ENCODE measurements around the gene CARD10.

Gene CARD10, protein sequence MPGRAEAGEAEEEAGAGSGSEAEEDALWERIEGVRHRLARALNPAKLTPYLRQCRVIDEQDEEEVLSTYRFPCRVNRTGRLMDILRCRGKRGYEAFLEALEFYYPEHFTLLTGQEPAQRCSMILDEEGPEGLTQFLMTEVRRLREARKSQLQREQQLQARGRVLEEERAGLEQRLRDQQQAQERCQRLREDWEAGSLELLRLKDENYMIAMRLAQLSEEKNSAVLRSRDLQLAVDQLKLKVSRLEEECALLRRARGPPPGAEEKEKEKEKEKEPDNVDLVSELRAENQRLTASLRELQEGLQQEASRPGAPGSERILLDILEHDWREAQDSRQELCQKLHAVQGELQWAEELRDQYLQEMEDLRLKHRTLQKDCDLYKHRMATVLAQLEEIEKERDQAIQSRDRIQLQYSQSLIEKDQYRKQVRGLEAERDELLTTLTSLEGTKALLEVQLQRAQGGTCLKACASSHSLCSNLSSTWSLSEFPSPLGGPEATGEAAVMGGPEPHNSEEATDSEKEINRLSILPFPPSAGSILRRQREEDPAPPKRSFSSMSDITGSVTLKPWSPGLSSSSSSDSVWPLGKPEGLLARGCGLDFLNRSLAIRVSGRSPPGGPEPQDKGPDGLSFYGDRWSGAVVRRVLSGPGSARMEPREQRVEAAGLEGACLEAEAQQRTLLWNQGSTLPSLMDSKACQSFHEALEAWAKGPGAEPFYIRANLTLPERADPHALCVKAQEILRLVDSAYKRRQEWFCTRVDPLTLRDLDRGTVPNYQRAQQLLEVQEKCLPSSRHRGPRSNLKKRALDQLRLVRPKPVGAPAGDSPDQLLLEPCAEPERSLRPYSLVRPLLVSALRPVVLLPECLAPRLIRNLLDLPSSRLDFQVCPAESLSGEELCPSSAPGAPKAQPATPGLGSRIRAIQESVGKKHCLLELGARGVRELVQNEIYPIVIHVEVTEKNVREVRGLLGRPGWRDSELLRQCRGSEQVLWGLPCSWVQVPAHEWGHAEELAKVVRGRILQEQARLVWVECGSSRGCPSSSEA

DNA sequence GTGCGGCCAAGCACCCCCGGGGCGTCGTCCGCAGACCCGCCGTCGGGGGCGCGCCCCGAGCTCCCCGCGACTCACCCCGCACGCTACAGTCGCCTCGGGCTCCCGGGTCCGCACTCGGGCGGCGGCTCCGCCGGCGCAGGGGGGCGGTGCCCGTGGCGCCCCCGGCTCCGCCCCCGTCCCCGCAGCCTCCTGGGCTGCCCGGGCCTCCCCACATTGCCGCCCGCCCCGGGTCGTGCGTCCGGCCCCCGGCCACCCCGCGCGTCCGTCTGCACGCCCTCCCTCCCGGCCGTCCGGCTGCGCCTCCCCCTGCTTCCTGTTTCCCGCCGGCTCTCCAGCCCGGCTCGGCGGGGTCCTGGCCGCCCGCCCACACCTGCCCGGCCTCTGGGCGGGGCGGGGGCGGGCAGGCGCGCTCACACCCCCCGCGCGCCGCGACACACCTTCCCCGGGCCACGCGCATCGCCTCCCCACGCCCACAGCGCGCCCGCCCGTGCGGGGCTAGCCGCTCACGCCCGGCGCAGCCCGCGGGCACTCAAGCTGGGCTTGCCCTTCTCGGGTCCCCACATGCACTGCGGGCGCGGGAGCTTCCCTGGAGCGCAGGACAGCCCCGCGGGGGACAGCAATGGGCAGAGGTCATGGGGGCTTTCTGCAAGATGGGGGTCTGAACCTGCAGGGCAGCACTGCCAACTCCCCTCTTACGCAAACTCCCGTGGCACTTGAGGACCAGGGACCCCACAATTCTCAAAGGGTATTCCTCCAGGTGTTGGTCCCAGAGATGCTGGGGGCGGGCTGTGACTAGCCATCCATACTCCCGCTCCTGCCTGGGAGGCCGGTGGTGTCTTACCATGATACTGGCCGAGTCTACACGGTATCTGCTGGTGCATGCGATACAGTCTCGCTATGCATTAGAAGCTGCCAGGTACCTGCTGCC is at the start of gene CARD10:
CARD10 (minus strand) TSS at position 148 of the 928 bp plus-strand sequence. CDS start 215 bp downstream, outside the sequence.
- no peak for DNase-seq

DNA sequence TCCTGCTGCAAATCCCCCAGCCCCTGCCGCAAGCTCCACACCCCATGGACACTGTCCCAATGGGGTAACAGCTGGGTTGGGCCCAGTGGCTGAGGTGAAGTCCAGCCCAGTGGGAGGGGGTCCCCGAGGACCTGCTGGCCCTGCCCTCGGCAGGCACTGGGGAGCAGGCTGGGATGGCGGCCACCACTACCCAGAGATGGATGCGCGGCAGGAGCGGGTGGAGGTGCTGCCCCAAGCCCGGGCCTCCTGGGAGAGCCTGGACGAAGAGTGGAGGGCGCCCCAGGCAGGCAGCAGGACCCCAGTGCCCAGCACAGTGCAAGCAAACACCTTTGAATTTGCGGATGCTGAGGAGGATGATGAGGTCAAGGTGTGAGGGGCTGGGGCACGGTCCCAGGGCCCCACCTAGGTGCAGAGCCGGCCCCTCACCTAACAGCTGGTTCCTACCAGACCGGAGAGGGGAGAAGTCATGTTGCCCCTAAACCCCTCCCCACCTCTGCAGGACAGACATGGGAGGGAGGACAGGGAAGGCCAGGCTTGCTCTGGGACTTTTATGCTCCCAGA is 49.3 kb upstream of the CARD10 start:
- no peak for DNase-seq

DNA sequence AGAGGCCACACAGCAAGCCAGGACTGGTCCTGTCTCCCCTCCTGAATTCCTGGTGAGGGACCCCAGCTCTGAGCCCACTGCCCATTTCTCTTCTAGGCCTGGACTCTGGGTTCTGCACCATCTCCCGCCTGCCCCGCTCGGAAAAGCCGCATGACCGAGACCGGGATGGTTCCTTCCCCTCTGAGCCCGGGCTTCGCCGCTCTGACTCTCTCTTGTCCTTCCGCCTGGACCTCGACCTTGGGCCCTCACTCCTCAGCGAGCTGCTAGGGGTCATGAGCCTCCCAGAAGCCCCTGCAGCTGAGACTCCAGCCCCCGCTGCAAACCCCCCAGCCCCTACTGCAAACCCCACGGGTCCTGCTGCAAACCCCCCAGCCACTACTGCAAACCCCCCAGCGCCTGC is 48.8 kb upstream of the CARD10 start:
- no peak for DNase-seq

DNA sequence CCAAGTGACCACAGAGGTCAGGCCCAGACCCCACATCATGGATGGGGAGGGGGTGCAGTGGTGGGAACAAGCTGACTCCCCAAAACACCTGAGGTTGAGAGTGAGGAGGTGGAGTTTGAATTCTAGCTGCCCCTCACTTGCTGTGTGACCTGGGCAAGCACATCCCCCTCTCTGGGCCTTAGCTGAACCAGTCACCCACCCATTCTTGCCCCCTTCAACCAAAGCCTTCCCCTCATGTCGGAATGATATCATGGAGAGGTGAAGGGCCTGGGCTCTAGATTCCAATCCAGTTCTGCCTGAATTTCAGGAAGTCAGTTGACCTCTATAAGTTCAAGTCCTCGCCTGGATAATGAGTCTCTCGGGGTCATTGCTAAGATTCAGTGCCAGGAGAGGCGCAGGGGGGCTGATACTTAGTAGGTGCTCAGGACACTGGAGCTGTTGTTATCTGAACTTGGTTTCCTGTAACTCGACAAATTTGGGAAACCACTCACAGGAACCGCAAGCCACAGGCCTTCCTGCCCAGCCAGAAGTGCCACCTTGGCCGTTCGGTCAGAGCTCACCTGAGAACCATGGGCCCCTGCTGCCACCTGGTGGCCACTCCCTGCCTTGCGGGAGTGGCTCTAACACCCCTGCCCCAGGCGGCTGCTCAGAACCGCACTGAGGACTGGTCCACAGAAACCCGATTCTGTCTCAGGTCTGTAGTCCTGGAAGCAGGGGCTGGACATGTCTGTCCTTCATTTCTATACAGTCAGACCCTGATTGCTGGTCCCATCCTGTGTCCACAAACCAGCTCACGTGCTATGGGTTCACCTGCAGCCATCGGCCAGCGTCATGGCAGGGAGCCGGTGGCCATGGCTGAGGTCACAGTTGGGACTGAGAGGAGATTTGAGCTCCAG is 47.9 kb upstream of the CARD10 start:
- DNase-seq: peak; percentile 79

DNA sequence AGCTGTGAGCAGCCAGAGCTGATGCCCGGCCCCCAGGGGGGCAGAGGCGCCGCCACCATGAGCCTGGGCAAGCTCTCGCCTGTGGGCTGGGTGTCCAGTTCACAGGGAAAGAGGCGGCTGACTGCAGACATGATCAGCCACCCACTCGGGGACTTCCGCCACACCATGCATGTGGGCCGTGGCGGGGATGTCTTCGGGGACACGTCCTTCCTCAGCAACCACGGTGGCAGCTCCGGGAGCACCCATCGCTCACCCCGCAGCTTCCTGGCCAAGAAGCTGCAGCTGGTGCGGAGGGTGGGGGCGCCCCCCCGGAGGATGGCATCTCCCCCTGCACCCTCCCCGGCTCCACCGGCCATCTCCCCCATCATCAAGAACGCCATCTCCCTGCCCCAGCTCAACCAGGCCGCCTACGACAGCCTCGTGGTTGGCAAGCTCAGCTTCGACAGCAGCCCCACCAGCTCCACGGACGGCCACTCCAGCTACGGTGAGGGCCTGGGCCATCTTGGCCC is 47.2 kb upstream of the CARD10 start:
- peak; percentile 23 for DNase-seq

DNA sequence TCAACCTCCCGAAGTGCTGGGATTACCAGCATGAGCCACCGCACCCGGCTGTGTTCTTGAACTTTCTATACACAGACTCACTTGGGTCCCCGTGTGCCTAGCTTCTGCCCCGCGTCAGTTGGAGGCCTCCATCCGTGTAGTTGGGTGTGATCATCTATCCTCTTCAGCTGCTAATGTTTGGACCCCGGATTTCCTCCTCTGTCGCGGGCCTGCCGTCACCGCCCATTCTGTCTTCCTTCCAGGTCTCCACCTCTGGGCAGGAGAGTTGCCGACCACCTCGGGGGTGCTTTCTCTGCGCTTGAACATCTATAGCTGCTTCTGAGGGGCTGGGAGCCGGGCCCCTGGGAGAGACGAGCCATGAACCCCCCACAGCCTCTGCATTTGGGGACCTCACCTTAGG is 46.6 kb upstream of the CARD10 start:
- no peak for DNase-seq

DNA sequence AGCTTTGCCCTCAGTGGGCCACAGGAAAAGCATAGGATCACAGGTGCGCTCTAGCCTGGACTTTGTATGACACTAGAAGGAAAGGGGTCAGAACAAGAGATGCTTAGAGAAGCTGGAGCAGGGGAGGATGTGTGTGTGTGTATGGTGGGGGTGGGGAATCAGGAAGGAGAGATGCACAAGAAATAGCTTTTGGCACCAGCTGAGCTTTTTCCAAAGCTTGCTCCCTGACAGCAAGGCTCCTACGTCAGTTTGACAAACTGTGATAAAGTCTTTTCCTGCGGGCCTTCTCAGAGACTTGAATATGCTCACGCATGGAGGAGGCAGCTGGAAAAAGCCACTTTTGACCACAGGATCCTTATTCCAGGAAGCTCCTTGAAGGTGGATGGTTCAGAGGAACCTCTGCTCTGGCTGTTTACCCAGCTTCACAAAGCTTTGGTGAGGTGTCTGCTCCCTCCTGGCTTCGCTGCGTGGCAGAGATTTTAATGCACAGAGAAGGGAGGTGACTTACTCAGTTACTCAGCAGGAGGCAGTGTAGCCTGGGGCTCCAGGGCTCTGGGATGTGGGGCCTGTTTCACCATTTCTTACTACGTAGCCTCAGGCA is 45.0 kb upstream of the CARD10 start:
- DNase-seq: no peak

DNA sequence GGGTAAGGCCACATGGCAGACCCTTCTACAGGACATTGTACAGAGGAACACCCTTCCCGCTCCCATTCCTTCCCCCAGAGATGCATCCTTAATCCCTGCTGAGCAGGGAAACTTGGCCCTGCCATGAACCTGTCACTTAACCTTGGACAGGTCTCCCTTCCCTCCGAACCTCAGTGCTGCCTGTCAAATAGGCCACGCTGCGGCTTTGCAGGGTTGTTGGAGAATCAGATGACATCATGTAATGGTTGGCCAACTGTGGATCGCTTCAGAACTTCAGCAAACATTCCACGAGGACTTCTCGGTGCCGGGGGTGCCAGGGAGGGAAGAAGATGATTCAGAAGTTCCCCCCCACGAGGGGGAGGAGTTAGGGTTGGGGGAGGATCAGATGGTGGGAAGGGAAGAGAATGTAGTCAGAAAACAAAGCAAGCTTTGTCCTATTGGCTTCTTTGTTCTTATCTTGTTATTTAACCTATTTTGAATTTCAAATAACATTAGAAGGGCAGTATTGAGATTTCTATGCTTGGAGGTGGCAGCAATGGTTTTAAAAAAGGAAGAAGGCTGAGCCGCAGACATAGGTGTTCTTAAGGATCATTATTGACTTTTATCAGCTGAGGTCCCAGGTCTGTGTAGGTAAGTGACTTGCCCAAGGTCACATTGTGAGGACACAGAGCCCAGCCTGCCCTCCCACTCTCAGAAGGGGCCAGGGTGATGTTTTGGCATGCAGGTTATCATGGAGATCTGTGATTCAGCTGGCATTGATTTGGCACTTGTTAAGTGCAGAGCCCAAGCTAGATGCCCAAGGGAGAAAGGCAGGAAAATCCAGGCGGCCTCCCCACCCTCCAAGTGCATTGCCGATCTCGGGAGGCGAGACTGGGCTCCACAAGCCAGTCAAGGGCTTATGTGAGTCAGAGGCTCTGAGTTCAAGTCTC is 44.2 kb upstream of the CARD10 start:
- no peak for DNase-seq

DNA sequence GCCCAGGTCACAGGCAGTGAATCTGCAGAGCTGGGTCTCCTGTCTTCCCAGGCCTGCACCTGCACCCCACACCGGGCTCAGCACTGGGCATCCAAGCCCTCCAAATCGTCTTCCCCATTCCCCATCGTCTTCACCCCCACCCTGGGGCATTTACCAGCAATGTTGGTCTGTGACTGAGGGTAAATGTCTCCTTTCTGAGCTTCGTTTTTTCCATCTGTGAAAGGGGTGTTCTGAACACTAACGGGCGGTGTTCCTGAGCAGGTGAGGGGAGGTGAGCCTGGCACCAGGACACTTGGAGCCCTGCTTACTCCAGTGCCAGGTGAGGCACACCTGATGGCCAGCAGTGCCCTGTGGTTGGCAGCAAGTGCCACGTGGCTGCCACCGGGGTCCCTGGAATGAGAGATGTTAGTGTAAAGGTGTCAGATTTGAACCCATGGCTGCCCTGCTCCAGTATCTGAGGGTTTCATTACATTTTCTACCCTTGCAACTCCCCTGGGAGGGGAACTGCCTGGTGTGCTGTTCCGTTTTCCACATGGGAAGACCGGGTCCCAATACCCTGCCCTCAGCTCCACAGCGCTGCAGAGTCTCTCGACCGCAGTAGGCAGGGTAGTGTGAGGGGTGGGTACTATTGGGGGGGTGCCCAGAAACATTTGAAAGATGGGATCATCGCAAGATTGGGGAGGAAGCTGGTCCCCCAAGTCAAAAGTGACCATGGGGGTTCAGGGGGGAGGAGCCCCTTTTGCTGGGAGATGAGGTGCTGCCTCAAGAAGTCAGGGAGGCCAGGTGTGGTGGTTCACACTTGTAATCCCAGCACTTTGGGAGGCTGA is 43.0 kb upstream of the CARD10 start:
- DNase-seq: no peak

DNA sequence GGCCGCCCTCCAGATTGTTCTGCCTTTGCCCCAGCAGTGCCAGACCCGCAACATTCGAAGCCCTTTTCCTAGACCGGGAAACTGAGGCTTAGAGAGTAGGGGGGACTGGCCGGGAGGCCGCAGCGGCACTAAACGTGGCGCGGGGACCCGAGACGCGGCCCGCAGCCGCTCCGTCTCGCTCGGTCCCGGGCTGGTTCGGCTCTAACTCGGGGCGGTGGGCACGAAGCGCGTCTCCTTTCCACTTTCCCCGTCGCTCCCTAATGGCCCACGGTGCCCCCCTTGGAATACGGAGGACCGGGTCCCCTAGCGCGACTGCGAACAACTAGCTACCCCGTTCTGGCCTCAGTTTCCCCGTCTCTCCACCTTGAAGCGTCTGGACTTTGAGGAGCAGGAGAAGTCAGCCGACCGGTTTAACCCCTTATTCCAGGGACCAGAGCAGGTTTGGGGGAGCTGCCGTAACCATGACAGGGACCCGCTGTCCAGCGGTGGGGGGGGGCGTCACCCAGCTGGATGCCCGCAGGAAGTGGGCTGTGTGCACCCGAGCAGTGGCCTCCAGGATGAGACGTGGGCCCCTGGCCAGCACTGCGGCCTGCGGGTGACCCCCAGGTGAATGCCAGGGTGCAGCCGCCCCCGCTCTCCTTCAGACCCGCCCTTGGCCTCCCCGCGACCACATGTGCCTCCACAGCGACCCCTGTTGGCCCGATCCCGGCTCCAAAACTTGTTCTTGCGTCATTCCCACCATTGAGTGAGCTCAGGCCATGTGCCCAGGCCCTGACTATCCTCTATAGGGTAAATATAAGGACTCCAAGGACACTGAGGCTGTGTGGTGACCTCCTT is 42.2 kb upstream of the CARD10 start:
- peak; percentile 56 for DNase-seq

DNA sequence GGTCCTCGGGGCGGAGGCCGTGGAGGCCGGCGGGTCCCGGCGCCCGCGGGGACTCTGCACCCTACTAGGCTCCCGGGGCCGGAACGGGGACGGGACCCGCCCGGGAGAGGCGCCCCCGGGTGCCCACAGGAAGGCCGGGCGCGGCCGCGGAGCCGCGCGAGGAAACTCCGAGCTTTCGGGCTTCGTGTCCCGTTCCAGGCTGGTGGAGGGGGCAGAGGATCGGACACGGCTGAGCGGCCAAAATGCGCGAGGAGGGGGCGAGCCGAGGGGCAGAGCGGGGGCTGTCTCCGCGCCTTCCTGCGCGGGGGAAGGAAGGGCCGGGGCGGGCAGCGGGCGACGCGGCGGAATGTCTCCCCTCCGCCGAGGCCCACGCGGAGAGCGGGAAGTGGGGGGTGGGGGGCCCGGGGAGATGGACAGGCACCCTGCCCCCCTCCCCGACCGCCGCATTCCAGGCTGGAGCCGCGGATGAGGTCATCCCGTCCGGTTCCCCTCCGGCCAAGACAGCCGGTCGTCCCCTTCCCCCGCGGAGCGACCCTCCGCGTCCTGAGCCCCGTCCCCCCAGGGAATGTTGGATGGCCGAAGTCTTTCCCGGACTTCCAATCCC is 41.5 kb upstream of the CARD10 start:
- no peak for DNase-seq

DNA sequence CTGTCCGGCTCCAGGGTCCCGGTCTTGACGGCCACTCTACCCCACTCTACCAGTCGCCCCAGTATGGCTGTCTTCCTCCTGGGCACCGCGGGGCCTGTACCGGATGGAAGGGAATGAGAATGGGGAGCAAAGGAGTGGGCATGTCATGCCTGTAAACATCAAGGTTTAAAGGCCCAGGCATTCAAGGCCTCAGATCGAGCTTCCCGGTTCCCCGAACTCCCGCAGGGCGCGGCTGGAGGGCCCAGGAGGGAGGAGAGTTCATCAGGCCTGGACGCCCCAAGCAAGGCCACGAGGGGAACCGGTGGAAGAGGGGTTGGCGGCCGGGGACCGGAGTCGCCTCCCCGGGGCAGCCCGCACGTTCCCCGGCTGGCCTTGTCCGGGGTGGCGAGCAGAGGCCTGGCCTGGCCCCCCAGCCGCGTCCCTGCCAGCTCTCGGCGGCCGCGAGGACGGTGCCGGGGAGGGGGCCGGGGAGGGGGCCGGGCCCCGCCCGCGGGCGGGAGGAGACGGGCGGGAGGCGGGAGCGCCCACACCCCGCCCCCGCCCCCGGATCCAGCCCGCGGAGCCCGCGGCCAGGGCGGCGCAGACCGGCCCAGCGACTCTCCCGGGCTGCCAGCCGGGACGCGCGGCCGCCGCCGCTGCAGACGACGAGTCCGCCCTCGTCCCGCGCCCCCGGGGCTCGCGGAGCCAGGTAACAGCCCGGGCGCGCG is 40.8 kb upstream of the CARD10 start, which contains the start of gene CDC42EP1:
CDC42EP1 (plus strand) TSS at position 580 of the 707 bp plus-strand sequence. CDS start 5,870 bp downstream, outside the sequence.
- no peak for DNase-seq

DNA sequence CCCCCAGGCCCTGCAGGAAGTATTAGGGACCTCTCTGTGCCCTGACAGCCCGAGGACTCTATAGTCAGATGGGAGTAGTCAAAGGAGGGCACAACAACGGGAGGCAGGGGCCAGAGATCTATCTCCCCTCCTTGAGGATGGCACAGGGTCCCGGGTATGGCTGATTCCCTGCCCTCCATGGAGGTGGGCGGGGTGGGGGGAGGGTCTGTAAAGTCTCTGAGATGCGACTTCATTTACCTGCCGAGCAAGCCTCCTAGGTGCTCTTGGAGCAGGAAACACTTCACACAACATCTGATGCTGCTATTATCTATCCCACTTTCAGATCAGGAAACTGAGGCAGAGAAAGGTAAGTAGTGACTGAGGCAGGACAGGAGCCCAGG is 40.3 kb upstream of the CARD10 start:
- DNase-seq: no peak

DNA sequence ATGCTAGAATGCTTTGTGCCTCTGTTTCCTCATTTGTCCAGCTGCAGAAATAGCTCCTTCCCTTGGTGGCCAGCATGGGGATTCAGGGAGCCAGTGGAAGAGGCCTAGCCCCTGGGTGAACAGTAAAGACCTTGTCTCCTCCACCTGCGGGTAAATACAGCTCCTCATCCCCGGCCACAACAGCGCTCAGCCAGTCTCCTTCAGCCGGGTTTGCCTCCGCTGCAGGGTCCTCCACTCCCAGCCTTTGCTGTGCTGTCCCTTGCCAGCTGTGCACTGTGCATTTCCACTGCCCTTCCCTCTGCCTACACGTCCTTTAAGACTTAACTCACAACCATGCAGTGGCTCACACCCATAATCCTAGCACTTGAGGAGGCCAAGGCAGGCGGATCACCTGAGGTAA is 39.6 kb upstream of the CARD10 start:
- DNase-seq: no peak

DNA sequence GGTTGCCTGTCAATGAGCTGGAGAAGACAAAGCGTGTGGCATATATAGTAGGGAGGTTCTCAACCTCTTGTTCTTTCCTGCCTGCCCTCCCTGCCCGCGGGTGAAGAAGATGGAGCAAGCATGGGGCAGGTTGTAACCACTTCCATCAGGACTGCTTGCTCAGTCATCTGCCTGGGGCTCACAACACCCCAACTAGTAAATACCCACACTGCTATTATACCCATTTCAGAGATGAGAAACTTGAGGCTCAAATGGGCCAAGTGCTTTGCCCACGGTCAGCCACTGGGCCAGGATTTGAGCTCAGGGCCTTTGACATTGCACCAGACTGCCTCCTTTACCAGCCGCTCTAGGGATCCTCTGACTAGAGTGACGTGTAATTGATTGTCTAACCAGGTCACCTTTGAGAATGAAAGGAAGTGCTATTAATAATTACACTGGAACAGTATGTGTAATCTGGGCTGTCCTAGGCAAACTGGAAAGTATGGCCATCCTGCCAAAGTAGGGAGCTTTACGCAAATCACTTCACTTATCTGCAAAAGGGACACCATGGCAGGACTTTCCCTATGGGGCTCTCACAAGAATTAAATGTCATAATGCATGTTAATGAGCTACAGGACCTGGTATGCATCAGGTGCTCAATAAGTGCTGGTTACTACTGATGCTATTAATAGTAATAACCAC is 38.2 kb upstream of the CARD10 start:
- DNase-seq: no peak

DNA sequence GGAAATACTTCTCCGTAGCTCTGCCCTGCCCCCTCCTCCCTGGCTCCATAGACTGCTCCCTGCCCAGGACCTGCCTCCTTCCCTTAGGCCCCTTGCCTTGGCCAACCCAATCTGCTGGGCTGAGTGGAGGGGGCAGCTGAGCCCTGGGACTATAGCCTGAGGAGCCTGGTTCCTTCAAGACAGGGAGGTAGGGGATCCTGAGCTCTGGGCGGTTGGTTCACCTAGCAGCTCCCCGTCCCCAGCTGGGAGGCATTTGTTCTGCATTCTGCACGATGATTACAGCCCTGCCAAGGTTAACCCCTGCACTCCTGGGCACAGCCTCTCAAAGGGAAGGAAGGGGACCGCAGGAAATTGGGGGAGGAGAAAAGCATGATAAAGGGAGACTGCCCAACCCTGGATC is 37.5 kb upstream of the CARD10 start:
- DNase-seq: no peak

Measured in activated CD4-positive, alpha-beta T cell treated with anti-CD3 and anti-CD28 coated beads for 1 hour (primary cell).